ENCODE results near the gene TLCD2. TPM values are rescaled to one million over a fixed set of nuclear protein-coding genes. Genes with fewer than 3 reads are reported as not detected.

The TLCD2 gene
- total RNA-seq, 1 donor: 4.7 TPM

- peaks cover 49% of the 10 kb centered on the region for H3K4me1 ChIP-seq (ENCODE audit: insufficient read depth, low read length)
- H3K79me2 ChIP-seq (ENCODE audit: insufficient read depth, low read length): peaks cover 42% of the 10 kb centered on the region
- H2AFZ ChIP-seq (ENCODE audit: low read length): no peak overlapping the region
- peak overlapping the region; percentile 93 for H3K4me3 ChIP-seq (ENCODE audit: insufficient read depth, low read length)
- DNase-seq (ENCODE audit: insufficient read length, low spot score, missing footprints): peak; percentile 76
- peak overlapping the region; percentile 98 for H3K4me2 ChIP-seq (ENCODE audit: insufficient read depth, low read length)
- H3K27ac ChIP-seq (ENCODE audit: low read depth, low read length): peak overlapping the region; percentile 71
- no peaks in the 10 kb centered on the region for H3K27me3 ChIP-seq (ENCODE audit: insufficient read depth, low read length)
- TF ChIP-seq, protein P1, sequence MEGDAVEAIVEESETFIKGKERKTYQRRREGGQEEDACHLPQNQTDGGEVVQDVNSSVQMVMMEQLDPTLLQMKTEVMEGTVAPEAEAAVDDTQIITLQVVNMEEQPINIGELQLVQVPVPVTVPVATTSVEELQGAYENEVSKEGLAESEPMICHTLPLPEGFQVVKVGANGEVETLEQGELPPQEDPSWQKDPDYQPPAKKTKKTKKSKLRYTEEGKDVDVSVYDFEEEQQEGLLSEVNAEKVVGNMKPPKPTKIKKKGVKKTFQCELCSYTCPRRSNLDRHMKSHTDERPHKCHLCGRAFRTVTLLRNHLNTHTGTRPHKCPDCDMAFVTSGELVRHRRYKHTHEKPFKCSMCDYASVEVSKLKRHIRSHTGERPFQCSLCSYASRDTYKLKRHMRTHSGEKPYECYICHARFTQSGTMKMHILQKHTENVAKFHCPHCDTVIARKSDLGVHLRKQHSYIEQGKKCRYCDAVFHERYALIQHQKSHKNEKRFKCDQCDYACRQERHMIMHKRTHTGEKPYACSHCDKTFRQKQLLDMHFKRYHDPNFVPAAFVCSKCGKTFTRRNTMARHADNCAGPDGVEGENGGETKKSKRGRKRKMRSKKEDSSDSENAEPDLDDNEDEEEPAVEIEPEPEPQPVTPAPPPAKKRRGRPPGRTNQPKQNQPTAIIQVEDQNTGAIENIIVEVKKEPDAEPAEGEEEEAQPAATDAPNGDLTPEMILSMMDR (IDR thresholded peaks at IDR 0.05; ENCODE audit: extremely low read depth, low read depth, low read length): no peak
- no peaks in the 10 kb centered on the region for H3K9me3 ChIP-seq (ENCODE audit: low read depth, low read length)
- H4K20me1 ChIP-seq (ENCODE audit: insufficient read depth, low read length): peaks cover 48% of the 10 kb centered on the region
- H3K36me3 ChIP-seq (ENCODE audit: insufficient read depth, low read length): peaks cover 30% of the 10 kb centered on the region
These were observed 3.1 kb upstream of the TLCD2 start for GRCh38 chr17:1713160-1713877.

- Histone ChIP-seq H4K20me1 (ENCODE audit: insufficient read depth, low read length) (peaks cover 51% of the 10 kb centered on the region), H3K4me2 (ENCODE audit: insufficient read depth, low read length) (peak overlapping the region; percentile 98), H3K79me2 (ENCODE audit: insufficient read depth, low read length) (peaks cover 42% of the 10 kb centered on the region), H3K27ac (ENCODE audit: low read depth, low read length) (peak overlapping the region; percentile 71), H3K4me3 (ENCODE audit: insufficient read depth, low read length) (peak overlapping the region; percentile 93), H2AFZ (ENCODE audit: low read length) (no peak overlapping the region), H3K27me3 (ENCODE audit: insufficient read depth, low read length) (no peaks in the 10 kb centered on the region), H3K4me1 (ENCODE audit: insufficient read depth, low read length) (peaks cover 41% of the 10 kb centered on the region), H3K36me3 (ENCODE audit: insufficient read depth, low read length) (peaks cover 30% of the 10 kb centered on the region), H3K9me3 (ENCODE audit: low read depth, low read length) (no peaks in the 10 kb centered on the region)
- TF ChIP-seq, protein P1 (IDR thresholded peaks at IDR 0.05; ENCODE audit: extremely low read depth, low read depth, low read length): no peak
- DNase-seq (ENCODE audit: insufficient read length, low spot score, missing footprints): peak; percentile 66
These were observed 2.1 kb upstream of the TLCD2 start for GRCh38 chr17:1712271-1712670.

GRCh38 chr17:1711804-1712203 lies 1.6 kb upstream of the TLCD2 start:
- no peaks in the 10 kb centered on the region for H3K9me3 ChIP-seq (ENCODE audit: low read depth, low read length)
- peaks cover 42% of the 10 kb centered on the region for H3K79me2 ChIP-seq (ENCODE audit: insufficient read depth, low read length)
- TF ChIP-seq, protein P1 (IDR thresholded peaks at IDR 0.05; ENCODE audit: extremely low read depth, low read depth, low read length): no peak
- peak overlapping the region; percentile 93 for H3K4me3 ChIP-seq (ENCODE audit: insufficient read depth, low read length)
- peaks cover 51% of the 10 kb centered on the region for H4K20me1 ChIP-seq (ENCODE audit: insufficient read depth, low read length)
- peak overlapping the region; percentile 98 for H3K4me2 ChIP-seq (ENCODE audit: insufficient read depth, low read length)
- H3K4me1 ChIP-seq (ENCODE audit: insufficient read depth, low read length): peaks cover 40% of the 10 kb centered on the region
- H3K36me3 ChIP-seq (ENCODE audit: insufficient read depth, low read length): peaks cover 30% of the 10 kb centered on the region
- H3K27ac ChIP-seq (ENCODE audit: low read depth, low read length): peak overlapping the region; percentile 71
- DNase-seq (ENCODE audit: insufficient read length, low spot score, missing footprints): peak; percentile 76
- H3K27me3 ChIP-seq (ENCODE audit: insufficient read depth, low read length): no peaks in the 10 kb centered on the region
- H2AFZ ChIP-seq (ENCODE audit: low read length): no peak overlapping the region

- Histone ChIP-seq H4K20me1 (ENCODE audit: insufficient read depth, low read length) (peaks cover 51% of the 10 kb centered on the region), H3K27me3 (ENCODE audit: insufficient read depth, low read length) (no peaks in the 10 kb centered on the region), H2AFZ (ENCODE audit: low read length) (no peak overlapping the region), H3K4me1 (ENCODE audit: insufficient read depth, low read length) (peaks cover 40% of the 10 kb centered on the region), H3K9me3 (ENCODE audit: low read depth, low read length) (no peaks in the 10 kb centered on the region), H3K4me2 (ENCODE audit: insufficient read depth, low read length) (peak overlapping the region; percentile 98), H3K4me3 (ENCODE audit: insufficient read depth, low read length) (peak overlapping the region; percentile 73), H3K79me2 (ENCODE audit: insufficient read depth, low read length) (peaks cover 42% of the 10 kb centered on the region), H3K27ac (ENCODE audit: low read depth, low read length) (no peak overlapping the region), H3K36me3 (ENCODE audit: insufficient read depth, low read length) (peaks cover 30% of the 10 kb centered on the region)
- peak; percentile 73 for DNase-seq (ENCODE audit: insufficient read length, low spot score, missing footprints)
- TF ChIP-seq, protein P1 (IDR thresholded peaks at IDR 0.05; ENCODE audit: extremely low read depth, low read depth, low read length): no peak
These were observed 803 bp upstream of the TLCD2 start for GRCh38 chr17:1710807-1711553.
